Erythroblast (primary cell): ENCODE measurements around the gene TSHZ2.

Source experiments
- GATA1 ChIP-seq: IDR thresholded peaks from 2 replicates; pipeline ENCODE4 v1.6.1; 2011; ENCODE audit warnings: low read depth, mild to moderate bottlenecking, control low read depth, low read length, moderate library complexity
- POLR2A ChIP-seq: IDR thresholded peaks from 2 replicates; pipeline ENCODE4 v1.6.1; 2011; ENCODE audit warnings: mild to moderate bottlenecking, low read length

DNA sequence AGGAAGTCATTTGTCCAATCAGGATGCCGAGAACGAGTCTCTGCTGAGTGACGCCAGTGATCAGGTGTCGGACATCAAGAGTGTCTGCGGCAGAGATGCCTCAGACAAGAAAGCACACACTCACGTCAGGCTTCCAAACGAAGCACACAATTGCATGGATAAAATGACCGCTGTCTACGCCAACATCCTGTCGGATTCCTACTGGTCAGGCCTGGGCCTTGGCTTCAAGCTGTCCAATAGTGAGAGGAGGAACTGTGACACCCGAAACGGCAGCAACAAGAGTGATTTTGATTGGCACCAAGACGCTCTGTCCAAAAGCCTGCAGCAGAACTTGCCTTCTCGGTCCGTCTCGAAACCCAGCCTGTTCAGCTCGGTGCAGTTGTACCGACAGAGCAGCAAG is 281.5 kb downstream of the TSHZ2 start:
- TF ChIP-seq POLR2A, result no peak
- TF ChIP-seq GATA1, result no peak
